K562 (cell line): ENCODE results near the gene FYB1. TPM values are rescaled to one million over a fixed set of nuclear protein-coding genes. Genes with fewer than 3 reads are reported as not detected.

Experiments
- BRD4 ChIP-seq: fragments of 200-600 bp; sonication (generic); IDR thresholded peaks from 2 replicates; pipeline ENCODE4 v1.6.1; 2017; ENCODE audit warnings: inconsistent platforms
- CTCFL ChIP-seq: IDR thresholded peaks from 2 replicates; pipeline ENCODE4 v1.6.1; 2011; ENCODE audit warnings: borderline replicate concordance, low read depth, mild to moderate bottlenecking, moderate library complexity, low read length; ENCODE audit not compliant: insufficient read depth, poor library complexity, severe bottlenecking
- E2F5 ChIP-seq: sonication (generic); formaldehyde crosslinking; IDR thresholded peaks from 2 replicates; pipeline ENCODE4 v1.8.0; 2022; ENCODE audit warnings: mild to moderate bottlenecking, missing genetic modification reagents
- ESRRB ChIP-seq: fragments of 250-450 bp; sonication (Bioruptor Pico); IDR thresholded peaks from 2 replicates; pipeline ENCODE4 v1.5.0; 2020; ENCODE audit warnings: mild to moderate bottlenecking, moderate library complexity, borderline replicate concordance
- ETV1 ChIP-seq: fragments of 450-650 bp; conservative IDR thresholded peaks from 2 replicates; pipeline ENCODE4 v1.6.1; 2016; ENCODE audit warnings: missing genetic modification characterization, control low read depth, low read depth, missing compliant biosample characterization
- ETV6 ChIP-seq, 3 experiments: fragments of 150-350 bp in 1 of 3; sonication (generic) in 1 of 3; formaldehyde crosslinking in 1 of 3; IDR thresholded peaks; 2 replicates each; pipeline versions ENCODE4 v1.6.1 to v1.8.0; 2014 to 2022; ENCODE audit warnings: borderline replicate concordance in 2 of 3, low read depth in 2 of 3, antibody characterized with exemption in 1 of 3, low read length in 1 of 3, mild to moderate bottlenecking in 1 of 3, missing genetic modification reagents in 1 of 3
- FOXK1 ChIP-seq: sonication (generic); formaldehyde crosslinking; IDR thresholded peaks from 2 replicates; pipeline ENCODE4 v1.8.0; 2022; ENCODE audit warnings: missing genetic modification reagents, mild to moderate bottlenecking, borderline replicate concordance
- ILF3 ChIP-seq: fragments of 450-650 bp; IDR thresholded peaks from 2 replicates; pipeline ENCODE4 v1.6.1; 2018; ENCODE audit warnings: antibody characterized with exemption, mild to moderate bottlenecking, moderate library complexity, borderline replicate concordance
- KDM5B ChIP-seq: fragments of 200-600 bp; sonication (generic); IDR thresholded peaks from 2 replicates; pipeline ENCODE4 v1.6.1; 2012; ENCODE audit warnings: low read depth, mild to moderate bottlenecking, moderate library complexity, low read length, control low read depth, inconsistent platforms; ENCODE audit not compliant: insufficient replicate concordance
- MAX ChIP-seq: sonication (generic); formaldehyde crosslinking; IDR thresholded peaks from 2 replicates; pipeline ENCODE4 v1.9.0; 2022; ENCODE audit warnings: mild to moderate bottlenecking, missing genetic modification reagents
- MCM3 ChIP-seq: fragments of 450-650 bp; IDR thresholded peaks from 2 replicates; pipeline ENCODE4 v1.6.1; 2016
- MYBL2 ChIP-seq, 2 experiments: fragments of 450-650 bp in 1 of 2; sonication (generic) in 1 of 2; formaldehyde crosslinking in 1 of 2; IDR thresholded peaks; 2 replicates each; pipeline versions ENCODE4 v1.6.1 to v1.8.1; 2017 to 2022; ENCODE audit warnings: borderline replicate concordance in 1 of 2, inconsistent platforms in 1 of 2, low read depth in 1 of 2, mild to moderate bottlenecking in 1 of 2, missing genetic modification reagents in 1 of 2, moderate library complexity in 1 of 2
- MYNN ChIP-seq, 2 experiments: sonication (generic); formaldehyde crosslinking in 1 of 2; IDR thresholded peaks; 2 replicates each; pipeline versions ENCODE4 v1.5.0 to v1.6.1; 2016 to 2020; ENCODE audit warnings: antibody characterized with exemption in 1 of 2, missing genetic modification reagents in 1 of 2
- NFIC ChIP-seq: fragments of 450-650 bp; IDR thresholded peaks from 2 replicates; pipeline ENCODE4 v1.6.1; 2017; ENCODE audit warnings: mild to moderate bottlenecking, inconsistent platforms
- RNF2 ChIP-seq: sonication (generic); IDR thresholded peaks from 2 replicates; pipeline ENCODE4 v1.6.1; 2016
- SMAD3 ChIP-seq: fragments of 450-650 bp; formaldehyde crosslinking; conservative IDR thresholded peaks from 2 replicates; pipeline ENCODE4 v1.4.0; 2020; ENCODE audit warnings: mild to moderate bottlenecking
- SMARCC2 ChIP-seq: fragments of 450-650 bp; IDR thresholded peaks from 2 replicates; pipeline ENCODE4 v1.6.1; 2017; ENCODE audit warnings: antibody characterized with exemption, moderate library complexity, mild to moderate bottlenecking, low read depth
- STAT5B ChIP-seq: fragments of 250-450 bp; sonication (Bioruptor Pico); IDR thresholded peaks from 2 replicates; pipeline ENCODE4 v1.8.0; 2021; ENCODE audit warnings: mild to moderate bottlenecking, inconsistent platforms
- TRIM24 ChIP-seq, 2 experiments: fragments of 450-650 bp; IDR thresholded peaks; 2 replicates each; pipeline ENCODE4 v1.6.1; 2016
- ZNF76 ChIP-seq: fragments of 250-450 bp; sonication (Bioruptor Pico); IDR thresholded peaks from 2 replicates; pipeline ENCODE4 v1.4.0; 2020; ENCODE audit warnings: mild to moderate bottlenecking, moderate library complexity, borderline replicate concordance
- ZSCAN32 ChIP-seq: fragments of 450-650 bp; formaldehyde crosslinking; IDR thresholded peaks from 2 replicates; pipeline ENCODE4 v1.4.0; 2020; ENCODE audit warnings: mild to moderate bottlenecking, moderate library complexity
- polyA plus RNA-seq, 8 experiments: library from polyadenylated mRNA; depleted of rRNA in 4 of 8; stranded (reverse) in 5 of 8; unstranded in 3 of 8; fragments of >200 nt; fragmentation: Nextera tagmentation in 2 of 8; fragmentation: Illumina TruSeq in 1 of 8; extraction: Ambion mirVana in 2 of 8; extraction: Trizol in 1 of 8; gene quantifications; 2 replicates each; pipeline versions ENCODE4 v1.2.1 to v1.2.3, GENCODE V29; 2011 to 2014; ENCODE audit warnings: inconsistent platforms in 1 of 8, missing spikeins in 1 of 8
- total RNA-seq, 7 experiments: library from RNA; depleted of rRNA in 6 of 7; stranded (reverse); fragments of >200 nt in 6 of 7; fragmentation: Illumina TruSeq in 2 of 7; extraction: Trizol in 2 of 7; gene quantifications; 2 replicates each; pipeline versions ENCODE4 v1.2.1 to v1.2.3, GENCODE V29; 2011 to 2021; ENCODE audit warnings: low replicate concordance in 1 of 7
- TF ChIP-seq, protein P1 (sequence below): fragments of 250-450 bp; sonication (Bioruptor Pico); IDR thresholded peaks from 2 replicates; pipeline ENCODE4 v1.5.0; 2020; ENCODE audit warnings: mild to moderate bottlenecking

The FYB1 gene
- total and polyA plus RNA-seq, 9 of the 15 experiments (the other 6 are each of a cell fraction or from before 2014, with no cell fraction given), result 4.7 to 31.5 (median 9.7) TPM

DNA sequence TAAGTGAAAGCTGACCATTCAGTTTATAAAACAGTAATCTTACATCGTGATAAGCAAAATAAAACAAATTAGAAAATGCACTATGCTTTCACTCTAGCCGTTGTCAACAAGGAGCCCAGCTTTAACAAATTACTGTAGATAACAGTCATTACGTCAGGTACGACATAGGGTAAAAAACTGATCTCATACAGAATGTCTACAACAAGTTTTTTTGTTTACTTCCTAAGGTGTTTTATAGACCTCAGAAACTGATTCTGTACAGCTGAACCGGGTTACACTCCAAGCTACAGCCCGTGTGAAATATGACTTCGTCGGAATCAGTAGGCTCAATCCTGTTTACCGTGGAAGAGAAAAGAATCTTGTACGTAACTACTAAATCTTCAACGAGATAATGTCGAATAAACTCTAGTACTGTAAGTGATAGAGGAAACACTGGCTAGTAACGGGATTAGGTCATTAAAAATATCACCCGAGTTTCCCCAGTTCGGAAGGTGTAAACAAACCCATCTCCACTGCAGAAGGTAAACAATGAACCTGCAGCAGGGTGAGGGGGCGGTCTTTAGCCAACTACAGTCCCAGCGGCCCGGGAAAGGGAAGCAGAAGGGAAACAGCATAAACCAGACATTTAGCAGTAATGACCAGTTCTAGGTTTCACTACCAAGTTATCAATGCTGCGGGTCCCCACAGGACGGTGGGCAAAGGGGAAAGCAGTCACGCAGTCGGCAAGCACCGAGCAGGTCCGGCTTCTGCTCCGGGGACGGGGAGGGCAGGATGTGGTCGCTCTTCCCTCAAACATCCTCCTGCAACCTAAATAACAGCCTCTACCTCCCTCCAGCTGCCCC is 146.2 kb downstream of the FYB1 start (continued):
- TF ChIP-seq STAT5B (CRISPR knock-in tag) (no peak), KDM5B (peak; percentile 50), MAX (CRISPR knock-in tag) (no peak), SMAD3 (CRISPR knock-in tag) (no peak; the same call in 1 of the 2 replicates), ETV6 (IDR thresholded peaks at IDR 0.05; ENCODE audit: borderline replicate concordance in 1 of 2, low read depth in 2 of 2, low read length in 1 of 2) (no peak), ETV6 (CRISPR knock-in tag; IDR thresholded peaks at IDR 0.05; ENCODE audit: borderline replicate concordance) (no peak), ILF3 (no peak), E2F5 (no peak), ZSCAN32 (0 out of 2 replicates have a peak, but pooled peaks have one; percentile 9), SMARCC2 (0 out of 2 replicates have a peak, but pooled peaks have one; percentile 39), ETV1 (peak; percentile 87), TRIM24 (IDR thresholded peaks at IDR 0.05) (no peak), ESRRB (CRISPR knock-in tag) (no peak), ZNF76 (CRISPR knock-in tag) (no peak), MYNN (IDR thresholded peaks at IDR 0.05) (no peak), MYNN (CRISPR knock-in tag; IDR thresholded peaks at IDR 0.05) (no peak), MYBL2 (IDR thresholded peaks at IDR 0.05; ENCODE audit: low read depth) (no peak), MYBL2 (CRISPR knock-in tag; IDR thresholded peaks at IDR 0.05; ENCODE audit: borderline replicate concordance) (no peak), FOXK1 (CRISPR knock-in tag) (peak; percentile 77), RNF2 (no peak), NFIC (no peak), BRD4 (0 out of 2 replicates have a peak, but pooled peaks have one; percentile 32), MCM3 (no peak), CTCFL (no peak)
- TF ChIP-seq, protein P1, sequence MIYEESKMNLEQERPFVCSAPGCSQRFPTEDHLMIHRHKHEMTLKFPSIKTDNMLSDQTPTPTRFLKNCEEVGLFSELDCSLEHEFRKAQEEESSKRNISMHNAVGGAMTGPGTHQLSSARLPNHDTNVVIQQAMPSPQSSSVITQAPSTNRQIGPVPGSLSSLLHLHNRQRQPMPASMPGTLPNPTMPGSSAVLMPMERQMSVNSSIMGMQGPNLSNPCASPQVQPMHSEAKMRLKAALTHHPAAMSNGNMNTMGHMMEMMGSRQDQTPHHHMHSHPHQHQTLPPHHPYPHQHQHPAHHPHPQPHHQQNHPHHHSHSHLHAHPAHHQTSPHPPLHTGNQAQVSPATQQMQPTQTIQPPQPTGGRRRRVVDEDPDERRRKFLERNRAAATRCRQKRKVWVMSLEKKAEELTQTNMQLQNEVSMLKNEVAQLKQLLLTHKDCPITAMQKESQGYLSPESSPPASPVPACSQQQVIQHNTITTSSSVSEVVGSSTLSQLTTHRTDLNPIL (CRISPR knock-in tag), result 0 out of 2 replicates have a peak, but pooled peaks have one; percentile 11
